H9 (cell line): ENCODE results near the gene CREB3L2. TPM values are rescaled to one million over a fixed set of nuclear protein-coding genes. Genes with fewer than 3 reads are reported as not detected.

Source experiments
- DNase-seq: peaks from one replicate; pipeline ENCODE4 v3.0.0-alpha.2; 2017
- H2AFZ ChIP-seq: one replicate; pipeline ENCODE4 v1.6.1; 2013; ENCODE audit warnings: mild to moderate bottlenecking, low read length, control low read depth, moderate library complexity
- H2AK5ac ChIP-seq: 2 replicates; pipeline ENCODE4 v1.6.1; 2013; ENCODE audit warnings: low read length, control low read depth, mixed read lengths; ENCODE audit not compliant: insufficient read length
- H2BK120ac ChIP-seq: one replicate; pipeline ENCODE4 v1.6.1; 2013; ENCODE audit warnings: low read depth, mild to moderate bottlenecking, low read length, control low read depth, inconsistent platforms; ENCODE audit not compliant: poor library complexity, severe bottlenecking
- H2BK12ac ChIP-seq: 2 replicates; pipeline ENCODE4 v1.6.1; 2013; ENCODE audit warnings: low read length, control low read depth, mixed read lengths, low read depth; ENCODE audit not compliant: insufficient read length
- H2BK15ac ChIP-seq: 2 replicates; pipeline ENCODE4 v1.6.1; 2013; ENCODE audit warnings: low read depth, low read length, control low read depth
- H2BK20ac ChIP-seq: one replicate; pipeline ENCODE4 v1.6.1; 2013; ENCODE audit warnings: low read depth, mild to moderate bottlenecking, low read length, control low read depth, inconsistent platforms; ENCODE audit not compliant: poor library complexity, severe bottlenecking
- H2BK5ac ChIP-seq: 2 replicates; pipeline ENCODE4 v1.6.1; 2013; ENCODE audit warnings: low read length, control low read depth, mixed read lengths; ENCODE audit not compliant: insufficient read length
- H3K14ac ChIP-seq: 2 replicates; pipeline ENCODE4 v1.6.1; 2013; ENCODE audit warnings: low read length, control low read depth; ENCODE audit not compliant: insufficient read depth
- H3K18ac ChIP-seq: 2 replicates; pipeline ENCODE4 v1.6.1; 2013; ENCODE audit warnings: low read depth, mild to moderate bottlenecking, mixed read lengths, low read length, control low read depth; ENCODE audit not compliant: insufficient read length
- H3K23ac ChIP-seq: 2 replicates; pipeline ENCODE4 v1.6.1; 2013; ENCODE audit warnings: low read length, control low read depth, mixed read lengths, low read depth; ENCODE audit not compliant: insufficient read length
- H3K23me2 ChIP-seq: 2 replicates; pipeline ENCODE4 v1.6.1; 2013; ENCODE audit warnings: low read depth, mild to moderate bottlenecking, mixed read lengths, low read length, control low read depth; ENCODE audit not compliant: insufficient read length, poor library complexity, severe bottlenecking
- H3K27ac ChIP-seq: 2 replicates; pipeline ENCODE4 v1.5.1; 2013; ENCODE audit warnings: low read length, control low read depth, mixed read lengths, low read depth; ENCODE audit not compliant: insufficient read length
- H3K27me3 ChIP-seq: 2 replicates; pipeline ENCODE4 v1.6.1; 2013; ENCODE audit warnings: low read length, control low read depth, inconsistent platforms; ENCODE audit not compliant: insufficient read depth
- H3K4ac ChIP-seq: 2 replicates; pipeline ENCODE4 v1.6.1; 2013; ENCODE audit warnings: low read depth, mild to moderate bottlenecking, control low read depth, inconsistent platforms, low read length, moderate library complexity
- H3K4me1 ChIP-seq: 2 replicates; pipeline ENCODE4 v1.6.1; 2013; ENCODE audit warnings: low read length, control low read depth, inconsistent platforms; ENCODE audit not compliant: insufficient read depth
- H3K4me2 ChIP-seq: 2 replicates; pipeline ENCODE4 v1.6.1; 2013; ENCODE audit warnings: low read length, control low read depth, mixed read lengths; ENCODE audit not compliant: insufficient read length, insufficient read depth
- H3K56ac ChIP-seq: 2 replicates; pipeline ENCODE4 v1.6.1; 2013; ENCODE audit warnings: low read depth, mild to moderate bottlenecking, mixed read lengths, low read length, control low read depth; ENCODE audit not compliant: insufficient read length
- H3K79me1 ChIP-seq: 2 replicates; pipeline ENCODE4 v1.6.1; 2013; ENCODE audit warnings: low read depth, mild to moderate bottlenecking, moderate library complexity, low read length, control low read depth, inconsistent platforms; ENCODE audit not compliant: insufficient read depth, poor library complexity, severe bottlenecking
- H3K79me2 ChIP-seq: 2 replicates; pipeline ENCODE4 v1.6.1; 2013; ENCODE audit warnings: low read length, control low read depth, inconsistent platforms; ENCODE audit not compliant: insufficient read depth
- H3K9ac ChIP-seq: 2 replicates; pipeline ENCODE4 v1.6.1; 2013; ENCODE audit warnings: low read length, control low read depth, mixed read lengths; ENCODE audit not compliant: insufficient read length; ENCODE audit errors: extremely low read depth
- H3K9me3 ChIP-seq: one replicate; pipeline ENCODE4 v1.6.1; 2013; ENCODE audit warnings: low read depth, low read length, inconsistent platforms; ENCODE audit not compliant: control insufficient read depth
- H3T11ph ChIP-seq: one replicate; pipeline ENCODE4 v1.6.1; 2013; ENCODE audit warnings: mild to moderate bottlenecking, low read length, control low read depth, inconsistent platforms
- H4K20me1 ChIP-seq: one replicate; pipeline ENCODE4 v1.6.1; 2013; ENCODE audit not compliant: control insufficient read depth, insufficient read length, insufficient read depth
- H4K5ac ChIP-seq: 2 replicates; pipeline ENCODE4 v1.6.1; 2013; ENCODE audit warnings: low read depth, mild to moderate bottlenecking, mixed read lengths, low read length, control low read depth; ENCODE audit not compliant: insufficient read length
- H4K8ac ChIP-seq: replicated peaks from 2 replicates; pipeline ENCODE4 v1.6.1; 2013; ENCODE audit warnings: low read length, control low read depth, mixed read lengths, low read depth; ENCODE audit not compliant: insufficient read length
- H4K91ac ChIP-seq: 2 replicates; pipeline ENCODE4 v1.6.1; 2013; ENCODE audit warnings: low read depth, mild to moderate bottlenecking, moderate library complexity, mixed read lengths, low read length, control low read depth; ENCODE audit not compliant: insufficient read length
- H3K27ac Mint-ChIP-seq, 3 experiments: 2 replicates in 2 of 3; 3 replicates in 1 of 3; pipeline ENCODE4 v1.8.0; 2020 to 2021; ENCODE audit warnings: mixed read lengths in 3 of 3, mild to moderate bottlenecking in 1 of 3, moderate library complexity in 1 of 3
- H3K27me3 Mint-ChIP-seq: 2 replicates; pipeline ENCODE4 v1.8.0; 2021; ENCODE audit warnings: low read depth, mild to moderate bottlenecking, moderate library complexity, mixed read lengths
- H3K36me3 Mint-ChIP-seq, 3 experiments: 2 replicates in 2 of 3; 3 replicates in 1 of 3; pipeline ENCODE4 v1.8.0; 2020 to 2021; ENCODE audit warnings: low read depth in 3 of 3, mixed read lengths in 3 of 3; ENCODE audit not compliant: insufficient read depth in 1 of 3
- H3K4me1 Mint-ChIP-seq, 2 experiments: 2 replicates each; pipeline ENCODE4 v1.8.0; 2020; ENCODE audit warnings: mixed read lengths in 2 of 2
- H3K4me3 Mint-ChIP-seq, 2 experiments: 2 replicates in 1 of 2; 3 replicates in 1 of 2; pipeline ENCODE4 v1.8.0; 2020 to 2021; ENCODE audit warnings: mild to moderate bottlenecking in 2 of 2, mixed read lengths in 2 of 2, moderate library complexity in 1 of 2
- H3K9me3 Mint-ChIP-seq, 2 experiments: 2 replicates in 1 of 2; 3 replicates in 1 of 2; pipeline ENCODE4 v1.8.0; 2020; ENCODE audit warnings: mild to moderate bottlenecking in 2 of 2, mixed read lengths in 2 of 2, moderate library complexity in 1 of 2
- CTCF ChIP-seq: fragments of 200-600 bp; sonication (generic); conservative IDR thresholded peaks from 3 replicates; pipeline ENCODE4 v1.8.0; 2021; ENCODE audit warnings: antibody characterized with exemption, mild to moderate bottlenecking
- WGBS: extraction: QIAGEN DNeasy Blood & Tissue Kit; methylation state at CpG from one replicate; pipeline ENCODE4 v1.1.7; 2013; ENCODE audit warnings: missing lambda C conversion rate, low lambda C conversion rate, mixed read lengths; ENCODE audit not compliant: insufficient read length; ENCODE audit errors: extremely low coverage; 5-methylcytosine and 5-hydroxymethylcytosine counted together
- total RNA-seq: library from RNA; stranded (reverse); gene quantifications from 2 replicates; pipeline ENCODE4 v1.2.1, GENCODE V29; 2021

Gene CREB3L2
- total RNA-seq, 1 experiment from 2014 or later, result 60.7 TPM

GRCh38 chr7:137881607-137882260 is 120.2 kb downstream of the CREB3L2 start:
- H3K56ac ChIP-seq, result no peak overlapping the region
- peak overlapping the region in 1 of 3 experiments; percentile 34; a peak in 2 of 7 replicates for H3K27ac Mint-ChIP-seq
- H4K8ac ChIP-seq, result no peak overlapping the region
- no peaks in the 10 kb centered on the region for H3K27me3 ChIP-seq
- no peak overlapping the region for H2AK5ac ChIP-seq
- no peak overlapping the region for H2BK15ac ChIP-seq
- no peak overlapping the region for H3K27ac ChIP-seq
- no peak overlapping the region for H4K5ac ChIP-seq
- H2AFZ ChIP-seq, result no peak overlapping the region
- WGBS, result no CpG with 5 or more reads among the region's 8 CpGs
- H2BK20ac ChIP-seq, result no peak overlapping the region
- peaks cover 22% of the 10 kb centered on the region for H3K4me1 ChIP-seq
- H3K18ac ChIP-seq, result no peak overlapping the region
- no peak for DNase-seq
- peaks cover 67 to 68% of the 10 kb centered on the region in 2 experiments for H3K4me1 Mint-ChIP-seq
- H2BK120ac ChIP-seq, result no peak overlapping the region
- no peak overlapping the region for H3T11ph ChIP-seq
- no peak overlapping the region for H3K4me3 Mint-ChIP-seq
- H3K27me3 Mint-ChIP-seq, result no peaks in the 10 kb centered on the region; the same call in 1 of the 2 replicates
- H3K9me3 Mint-ChIP-seq, result peaks cover 9 to 11% of the 10 kb centered on the region in 2 experiments
- H2BK12ac ChIP-seq, result no peak overlapping the region
- no peak overlapping the region for H3K23ac ChIP-seq
- no peak overlapping the region for H3K14ac ChIP-seq
- H4K91ac ChIP-seq, result no peak overlapping the region
- no peak overlapping the region for H3K9ac ChIP-seq
- H4K20me1 ChIP-seq, result no peaks in the 10 kb centered on the region
- no peaks in the 10 kb centered on the region for H3K79me1 ChIP-seq
- no peaks in the 10 kb centered on the region for H3K23me2 ChIP-seq
- no peaks in the 10 kb centered on the region for H3K79me2 ChIP-seq
- H3K36me3 Mint-ChIP-seq, result peaks cover 52 to 66% (median 63%) of the 10 kb centered on the region in 3 experiments
- H3K9me3 ChIP-seq, result no peaks in the 10 kb centered on the region
- no peak for TF ChIP-seq CTCF
- no peak overlapping the region for H3K4ac ChIP-seq
- H2BK5ac ChIP-seq, result no peak overlapping the region
- H3K4me2 ChIP-seq, result no peak overlapping the region
